DMS 273 (cell line): Measurements from ENCODE around the gene ANKS1A.

Source experiments
- DNase-seq: peaks from one replicate; lab custom pipeline; 2025; ENCODE audit not compliant: unreplicated experiment; lab: John Stamatoyannopoulos, UW

ANKS1A gene

GRCh38 chr6:35036059-35036827 is 147.2 kb downstream of the ANKS1A start:
- DNase-seq: no peak

- DNase-seq: no peak
These were observed 148.0 kb downstream of the ANKS1A start for GRCh38 chr6:35036828-35037663.

- peak; percentile 37 for DNase-seq
These were observed 148.6 kb downstream of the ANKS1A start for GRCh38 chr6:35037664-35038038.

- no peak for DNase-seq
These were observed 149.0 kb downstream of the ANKS1A start for GRCh38 chr6:35038076-35038475.

- DNase-seq: no peak
These were observed 151.3 kb downstream of the ANKS1A start for GRCh38 chr6:35040398-35040797.

- DNase-seq: peak; percentile 64
These were observed 152.2 kb downstream of the ANKS1A start for GRCh38 chr6:35041086-35041861.

- DNase-seq: no peak
These were observed 153.2 kb downstream of the ANKS1A start for GRCh38 chr6:35042031-35042815.

- peak; percentile 31 for DNase-seq
These were observed 154.5 kb downstream of the ANKS1A start for GRCh38 chr6:35043381-35044130.

- DNase-seq: peak; percentile 88
These were observed 155.2 kb downstream of the ANKS1A start for GRCh38 chr6:35044145-35044745.

- peak; percentile 99 for DNase-seq
These were observed 155.8 kb downstream of the ANKS1A start for GRCh38 chr6:35044761-35045421.

GRCh38 chr6:35046103-35046502 is 157.0 kb downstream of the ANKS1A start:
- no peak for DNase-seq

- DNase-seq: peak; percentile 54
These were observed 157.8 kb downstream of the ANKS1A start for GRCh38 chr6:35046862-35047261.

- peak; percentile 81 for DNase-seq
These were observed 158.4 kb downstream of the ANKS1A start for GRCh38 chr6:35047265-35048011.

GRCh38 chr6:35048031-35048613 is 159.1 kb downstream of the ANKS1A start:
- peak; percentile 78 for DNase-seq

- peak; percentile 93 for DNase-seq
These were observed 159.6 kb downstream of the ANKS1A start for GRCh38 chr6:35048631-35049083.

- DNase-seq: peak; percentile 78
These were observed 160.2 kb downstream of the ANKS1A start for GRCh38 chr6:35049156-35049735.
